GM15510 (cell line): ENCODE results near the gene PWWP2B.

Experiments used
- POLR2A ChIP-seq: IDR thresholded peaks from 3 replicates; pipeline ENCODE4 v1.6.1; 2011; ENCODE audit warnings: borderline replicate concordance; ENCODE audit not compliant: insufficient read length; ENCODE audit errors: extremely low read depth

Gene PWWP2B

GRCh38 chr10:132359305-132360040, 37.5 kb upstream of the PWWP2B start:
- TF ChIP-seq POLR2A: no peak

- TF ChIP-seq POLR2A: no peak
Observed at GRCh38 chr10:132360766-132361447, 36.1 kb upstream of the PWWP2B start.

- TF ChIP-seq POLR2A: no peak
Observed at GRCh38 chr10:132361581-132362101, 35.4 kb upstream of the PWWP2B start.

GRCh38 chr10:132362151-132362611, 34.8 kb upstream of the PWWP2B start:
- TF ChIP-seq POLR2A: no peak

- TF ChIP-seq POLR2A: no peak
Observed at GRCh38 chr10:132363376-132363775, 33.6 kb upstream of the PWWP2B start.

- TF ChIP-seq POLR2A: no peak
Observed at GRCh38 chr10:132363921-132364593, 32.9 kb upstream of the PWWP2B start.

GRCh38 chr10:132364594-132364970, 32.4 kb upstream of the PWWP2B start:
- TF ChIP-seq POLR2A: no peak

- TF ChIP-seq POLR2A: no peak
Observed at GRCh38 chr10:132365102-132365501, 31.9 kb upstream of the PWWP2B start.

- no peak for TF ChIP-seq POLR2A
Observed at GRCh38 chr10:132366006-132366405, 31.0 kb upstream of the PWWP2B start.

- no peak for TF ChIP-seq POLR2A
Observed at GRCh38 chr10:132366499-132366898, 30.5 kb upstream of the PWWP2B start.

- TF ChIP-seq POLR2A: no peak
Observed at GRCh38 chr10:132368391-132368790, 28.6 kb upstream of the PWWP2B start.

GRCh38 chr10:132368881-132369635, 27.9 kb upstream of the PWWP2B start:
- TF ChIP-seq POLR2A: no peak

GRCh38 chr10:132369636-132370185, 27.3 kb upstream of the PWWP2B start:
- no peak for TF ChIP-seq POLR2A
